Fibroblast of the aortic adventitia (primary cell): ENCODE results near the gene MAP2K3. TPM values are rescaled to one million over a fixed set of nuclear protein-coding genes. Genes with fewer than 3 reads are reported as not detected.

Source experiments
- DNase-seq: peaks from one replicate; pipeline ENCODE4 v3.0.0-alpha.2; 2010; ENCODE audit warnings: low read depth
- H3K4me3 ChIP-seq: 2 replicates; pipeline ENCODE4 v1.5.1; 2011; ENCODE audit warnings: low read depth, mild to moderate bottlenecking, control low read depth, low read length, moderate library complexity
- CTCF ChIP-seq: IDR thresholded peaks from 2 replicates; pipeline ENCODE4 v1.5.1; 2011; ENCODE audit warnings: mild to moderate bottlenecking, low read length, control low read depth, inconsistent platforms; ENCODE audit not compliant: insufficient read depth
- total RNA-seq: library from RNA; depleted of rRNA; stranded (reverse); fragments of >200 nt; gene quantifications from 2 replicates; pipeline ENCODE4 v1.2.3, GENCODE V29; 2012; ENCODE audit warnings: low replicate concordance

MAP2K3 gene
- total RNA-seq, 1 donor = 24.5 TPM

GRCh38 chr17:21352221-21352980 lies 67.9 kb downstream of the MAP2K3 start:
- H3K4me3 ChIP-seq = no peak overlapping the region
- TF ChIP-seq CTCF = no peak
- DNase-seq = no peak

- DNase-seq = no peak
- TF ChIP-seq CTCF = no peak
- H3K4me3 ChIP-seq = no peak overlapping the region
These were observed 68.4 kb downstream of the MAP2K3 start for GRCh38 chr17:21352981-21353265.

GRCh38 chr17:21353326-21354010 lies 69.0 kb downstream of the MAP2K3 start:
- peak; percentile 82 for DNase-seq
- H3K4me3 ChIP-seq = no peak overlapping the region
- TF ChIP-seq CTCF = no peak

GRCh38 chr17:21354796-21355385 lies 70.4 kb downstream of the MAP2K3 start:
- no peak for DNase-seq
- no peak for TF ChIP-seq CTCF
- H3K4me3 ChIP-seq = no peak overlapping the region

- H3K4me3 ChIP-seq = no peak overlapping the region
- DNase-seq = no peak
- TF ChIP-seq CTCF = no peak
These were observed 71.1 kb downstream of the MAP2K3 start for GRCh38 chr17:21355586-21355985.

GRCh38 chr17:21356537-21357127 lies 72.1 kb downstream of the MAP2K3 start:
- no peak overlapping the region for H3K4me3 ChIP-seq
- no peak for DNase-seq
- no peak for TF ChIP-seq CTCF
